HG02852 (cell line): ENCODE data around the gene GGN.
A peak's percentile ranks its signal among the peaks of the same experiment; 100 is the strongest.
"Not testable (repeated sequence)": the region's sequence is repeated elsewhere in the genome, so short reads cannot be mapped to it uniquely, and the experiment has no call there.

Source experiments
- ATAC-seq: cut with Tn5 transposase; IDR thresholded peaks from one replicate; pipeline ENCODE4 v1.9.1; 2021; ENCODE audit warnings: mild to moderate bottlenecking, moderate library complexity; ENCODE audit not compliant: unreplicated experiment

The GGN gene

GRCh38 chr19:38367041-38367440 lies 20.8 kb downstream of the GGN start:
- ATAC-seq: no peak

- ATAC-seq: not testable (repeated sequence)
These were observed 24.7 kb downstream of the GGN start for GRCh38 chr19:38362946-38363688.

GRCh38 chr19:38362076-38362945 lies 25.5 kb downstream of the GGN start:
- ATAC-seq: peak; percentile 47

DNA sequence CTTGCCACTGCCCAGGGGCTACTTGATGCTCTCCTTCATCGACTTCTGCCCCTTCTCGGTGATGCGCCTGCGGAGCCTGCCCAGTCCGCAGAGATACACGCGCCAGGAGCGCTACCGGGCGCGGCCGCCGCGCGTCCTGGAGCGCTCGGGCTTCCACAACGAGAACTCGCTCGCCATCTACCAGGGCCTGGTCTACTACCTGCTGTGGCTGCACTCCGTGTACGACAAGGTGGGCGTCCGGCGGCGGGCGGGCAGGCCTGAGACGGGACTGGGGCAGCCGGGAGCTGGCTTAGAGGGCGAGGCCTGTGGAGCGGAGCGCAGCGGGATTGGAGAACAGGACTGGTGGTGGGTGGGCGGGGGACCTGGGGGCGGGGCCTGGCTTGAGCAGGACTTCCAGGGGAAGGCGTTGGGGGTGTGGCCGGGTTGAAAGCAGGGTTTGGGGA lies 26.2 kb downstream of the GGN start:
- ATAC-seq: peak; percentile 40

DNA sequence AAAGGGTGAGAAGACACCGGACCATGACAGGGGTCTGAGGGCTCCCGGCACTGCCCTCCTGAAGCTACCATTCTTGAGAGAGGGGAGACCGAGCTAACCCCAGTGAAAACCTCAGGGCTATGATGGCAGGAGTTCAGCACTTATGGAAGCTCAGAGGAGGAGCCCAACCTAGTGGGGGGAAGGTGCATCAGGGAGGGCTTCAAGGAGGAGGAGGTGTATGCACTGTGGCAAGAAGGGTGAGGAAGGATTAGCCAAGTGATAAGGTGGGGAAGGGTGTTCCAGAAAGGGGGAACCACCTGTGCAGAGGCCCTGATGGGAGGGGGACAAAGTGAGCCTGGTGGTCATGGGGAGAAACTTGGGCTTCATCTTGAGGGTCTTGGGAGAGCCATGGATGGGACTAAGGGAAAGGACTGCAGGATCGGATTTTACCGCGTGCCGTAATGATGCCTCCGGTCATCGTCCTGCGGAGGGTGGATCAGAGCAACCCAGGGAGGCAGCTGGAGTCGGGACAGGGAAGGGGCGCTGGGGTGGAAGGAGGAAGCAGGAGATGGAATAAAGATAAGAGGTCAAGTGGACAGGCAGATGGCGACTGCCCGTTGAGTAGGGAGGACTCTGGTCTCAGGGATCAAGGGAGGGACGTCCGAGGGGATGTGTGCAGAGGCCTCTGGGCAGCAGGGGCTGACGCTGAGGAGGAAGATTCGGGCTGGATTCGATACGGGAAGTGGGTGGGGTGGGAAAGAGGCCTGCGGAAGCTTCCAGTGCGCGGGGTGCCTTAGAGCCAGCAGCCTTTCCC lies 26.8 kb downstream of the GGN start:
- ATAC-seq: no peak

DNA sequence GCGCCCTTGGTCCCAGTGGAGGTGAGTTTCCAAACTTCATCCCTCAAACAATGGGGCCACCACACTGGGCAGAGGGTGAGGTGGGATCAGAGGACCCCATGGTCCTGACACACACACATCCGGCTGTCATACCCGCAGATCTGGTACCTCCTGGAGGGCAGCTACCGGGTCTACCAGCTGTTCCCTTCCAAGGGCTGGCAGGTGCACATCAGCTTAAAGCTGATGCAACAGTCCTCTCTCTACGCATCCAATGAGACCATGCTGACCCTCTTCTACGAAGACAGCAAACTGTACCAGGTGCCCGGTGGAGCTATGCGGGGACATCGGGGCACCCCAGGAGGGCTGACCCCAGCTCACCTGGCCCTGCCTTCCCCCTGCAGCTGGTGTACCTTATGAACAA lies 27.5 kb downstream of the GGN start:
- no peak for ATAC-seq

- ATAC-seq: no peak
These were observed 28.4 kb downstream of the GGN start for GRCh38 chr19:38359242-38360021.

DNA sequence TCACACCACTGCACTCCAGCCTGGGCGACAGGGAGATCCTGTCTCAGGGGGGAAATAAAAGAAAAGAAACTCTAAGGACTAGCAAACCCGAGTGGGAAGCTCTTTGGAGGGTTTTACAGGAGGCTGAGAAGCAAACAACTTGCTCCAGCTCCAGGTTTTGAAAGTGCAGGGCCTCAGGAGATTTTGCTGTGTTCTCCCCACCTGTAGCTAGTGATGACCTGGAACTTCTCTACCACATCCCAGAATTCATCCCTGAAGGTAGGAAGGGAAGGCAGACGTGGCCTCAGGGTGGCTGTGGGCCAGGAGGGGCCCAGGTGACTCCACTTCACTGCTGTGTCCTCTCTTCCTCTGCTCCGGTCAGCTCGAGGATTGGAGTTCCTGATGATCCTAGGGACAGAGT lies 29.8 kb downstream of the GGN start:
- no peak for ATAC-seq

DNA sequence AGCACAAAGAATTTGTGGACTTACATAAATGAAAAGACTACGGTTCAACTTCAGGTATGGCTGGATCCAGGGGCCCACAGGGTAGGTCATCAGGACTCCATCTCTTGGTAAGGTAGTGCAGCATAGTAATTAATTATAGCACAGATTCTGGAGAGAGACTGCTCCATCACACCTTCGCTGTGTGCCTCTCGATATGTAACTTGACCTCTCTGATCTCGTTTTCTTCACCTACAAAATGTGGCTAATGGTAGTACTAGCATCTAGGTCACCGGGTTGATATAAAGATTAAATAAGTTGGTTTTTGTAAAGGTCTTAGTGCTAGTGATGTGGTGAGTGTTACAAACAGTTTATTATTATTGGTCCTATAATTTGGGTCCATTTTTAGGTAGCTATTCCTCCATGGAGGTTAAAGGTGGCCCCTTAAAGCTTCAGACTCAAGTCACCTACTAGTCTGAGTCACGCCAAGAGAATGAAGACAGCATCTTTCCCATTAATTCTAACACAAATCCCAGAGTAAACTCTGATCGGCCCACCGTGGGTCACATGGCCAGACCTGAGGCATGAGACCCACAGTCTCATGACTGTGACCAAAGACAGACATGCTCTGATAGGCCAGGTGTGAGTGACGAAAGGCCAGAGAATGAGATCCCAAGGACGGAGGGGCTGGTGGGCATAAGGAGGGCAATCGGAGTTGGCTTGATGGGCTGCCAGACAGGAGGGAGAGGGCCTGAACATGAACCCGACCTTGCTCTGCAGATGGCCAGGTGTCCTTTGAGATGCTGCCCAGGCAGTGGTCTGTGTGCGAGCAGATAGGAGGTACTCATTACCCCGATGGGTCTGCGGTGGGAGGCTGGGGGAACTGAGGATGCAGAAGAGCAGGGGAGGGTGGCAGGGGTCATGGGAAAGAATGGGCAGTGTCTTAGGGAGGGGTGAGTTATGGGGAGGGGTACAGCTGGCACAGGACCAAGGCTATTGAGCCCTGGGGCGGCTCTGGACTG lies 31.8 kb downstream of the GGN start:
- no peak for ATAC-seq

DNA sequence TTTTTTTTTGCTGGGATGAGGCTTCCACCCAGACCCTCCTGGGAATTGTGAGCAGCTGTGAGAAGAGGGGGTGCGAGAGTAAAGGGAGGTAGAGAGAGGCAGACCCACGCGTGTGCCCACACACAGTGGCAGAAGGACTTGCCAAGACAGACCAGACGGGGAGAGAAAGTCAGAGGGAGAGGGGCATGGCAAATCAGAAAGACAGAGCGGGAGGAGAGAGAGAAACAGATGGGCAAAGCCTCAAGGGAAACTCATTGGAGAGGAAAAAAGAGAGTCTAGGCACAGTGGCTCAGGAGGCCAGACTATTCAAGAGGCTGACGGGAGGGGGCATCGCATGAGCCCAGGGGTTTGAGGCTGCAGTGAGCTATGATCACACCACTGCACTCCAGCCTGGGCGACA lies 35.2 kb downstream of the GGN start:
- ATAC-seq: no peak

DNA sequence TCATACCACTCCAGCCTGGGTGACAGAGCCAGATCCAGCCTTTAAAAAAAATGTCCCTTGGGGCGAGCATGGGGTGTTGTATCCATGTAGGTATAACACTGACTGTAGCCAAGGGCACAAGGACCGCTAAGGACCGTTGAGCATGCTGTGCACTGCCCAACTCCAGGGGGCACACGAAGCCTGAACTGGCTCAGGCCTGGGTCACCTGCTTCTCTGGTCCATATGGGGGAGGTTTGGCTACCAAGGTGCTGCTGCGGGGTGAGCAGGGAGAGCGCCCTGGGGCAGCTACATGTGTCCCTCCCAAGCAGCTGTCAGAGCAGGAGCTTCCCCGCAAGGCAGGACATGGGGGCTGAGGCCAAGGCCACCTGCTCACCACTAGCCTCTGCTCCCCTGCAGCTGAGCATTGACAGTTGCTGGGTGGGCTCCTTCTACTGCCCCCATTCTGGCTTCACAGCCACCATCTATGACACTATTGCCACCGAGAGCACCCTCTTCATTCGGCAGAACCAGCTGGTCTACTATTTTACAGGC lies 35.9 kb downstream of the GGN start:
- no peak for ATAC-seq

- ATAC-seq: no peak
These were observed 37.0 kb downstream of the GGN start for GRCh38 chr19:38350883-38351282.

- ATAC-seq: no peak
These were observed 41.0 kb downstream of the GGN start for GRCh38 chr19:38346837-38347236.

DNA sequence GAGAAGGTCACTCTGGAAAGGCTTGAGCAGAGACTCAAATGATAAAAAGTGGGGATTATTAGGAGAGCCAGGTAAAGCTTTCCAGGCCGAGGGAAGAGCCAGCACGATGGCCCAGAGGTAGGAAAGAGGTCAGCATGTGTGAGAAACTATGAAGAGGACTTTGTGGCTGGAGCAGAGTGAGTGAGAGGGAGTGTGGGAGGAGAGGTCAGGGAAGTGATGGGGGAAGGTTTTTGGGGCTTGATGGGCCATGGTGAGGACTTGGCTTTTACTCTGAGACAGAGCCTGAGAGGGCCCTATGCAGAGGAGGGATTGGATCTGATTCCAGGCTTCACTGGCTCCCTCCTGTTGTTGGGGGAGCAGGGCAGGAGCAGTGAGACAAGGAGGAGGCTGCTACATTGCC lies 46.9 kb downstream of the GGN start:
- ATAC-seq: no peak

DNA sequence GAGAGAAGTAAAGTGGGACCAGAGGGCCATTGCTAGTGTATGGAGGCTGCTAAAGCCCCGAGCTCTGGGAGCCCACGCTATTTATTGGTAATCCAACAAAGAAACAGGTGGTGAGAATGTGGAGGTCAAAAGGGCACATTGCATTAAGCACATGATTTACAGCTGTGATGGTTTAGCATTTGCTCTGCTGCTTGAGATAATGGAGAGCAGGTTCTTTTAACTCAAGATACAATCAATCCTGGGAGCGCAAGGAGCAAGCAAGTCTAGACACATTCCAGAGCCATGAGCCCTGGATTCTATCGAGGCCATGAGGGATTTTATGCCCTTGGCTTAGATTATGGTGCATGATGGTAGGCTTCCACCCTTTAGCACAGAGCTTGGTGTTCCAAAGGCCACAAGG lies 48.8 kb downstream of the GGN start:
- not testable (repeated sequence) for ATAC-seq

- ATAC-seq: no peak
These were observed 50.5 kb downstream of the GGN start for GRCh38 chr19:38337360-38337653.

DNA sequence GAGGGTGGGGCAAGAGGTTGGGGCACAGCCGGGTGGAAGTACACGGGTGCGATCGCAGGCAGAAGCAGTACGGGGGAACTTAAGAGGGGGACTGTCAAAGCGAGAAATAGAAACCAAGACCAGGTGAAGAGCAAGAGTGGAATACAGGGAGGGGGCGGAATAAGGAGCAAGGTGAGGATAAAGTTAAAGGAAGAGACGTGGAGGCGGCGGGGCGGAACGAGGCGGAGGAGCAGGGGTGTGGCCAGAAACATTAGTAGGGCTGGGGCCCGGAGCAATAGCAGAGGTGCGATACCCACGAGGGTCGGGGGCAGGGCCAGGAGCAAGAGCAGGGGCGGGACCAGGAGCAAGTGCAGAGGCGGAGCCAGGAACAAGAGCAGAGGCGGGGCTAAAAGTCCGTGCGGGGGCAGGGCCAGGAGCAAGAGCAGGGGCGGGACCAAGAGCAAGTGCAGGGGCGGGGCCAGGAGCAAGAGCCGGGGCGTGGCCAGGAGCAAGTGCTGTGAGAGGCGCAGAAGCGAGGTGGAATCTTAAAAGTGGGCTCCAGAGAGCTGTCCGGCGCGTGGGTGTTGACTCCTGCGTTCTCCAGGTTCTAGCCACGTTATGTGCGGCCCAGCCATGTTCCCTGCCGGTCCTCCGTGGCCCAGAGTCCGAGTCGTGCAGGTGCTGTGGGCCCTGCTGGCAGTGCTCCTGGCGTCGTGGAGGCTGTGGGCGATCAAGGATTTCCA lies 51.0 kb downstream of the GGN start:
- peak; percentile 42 for ATAC-seq

DNA sequence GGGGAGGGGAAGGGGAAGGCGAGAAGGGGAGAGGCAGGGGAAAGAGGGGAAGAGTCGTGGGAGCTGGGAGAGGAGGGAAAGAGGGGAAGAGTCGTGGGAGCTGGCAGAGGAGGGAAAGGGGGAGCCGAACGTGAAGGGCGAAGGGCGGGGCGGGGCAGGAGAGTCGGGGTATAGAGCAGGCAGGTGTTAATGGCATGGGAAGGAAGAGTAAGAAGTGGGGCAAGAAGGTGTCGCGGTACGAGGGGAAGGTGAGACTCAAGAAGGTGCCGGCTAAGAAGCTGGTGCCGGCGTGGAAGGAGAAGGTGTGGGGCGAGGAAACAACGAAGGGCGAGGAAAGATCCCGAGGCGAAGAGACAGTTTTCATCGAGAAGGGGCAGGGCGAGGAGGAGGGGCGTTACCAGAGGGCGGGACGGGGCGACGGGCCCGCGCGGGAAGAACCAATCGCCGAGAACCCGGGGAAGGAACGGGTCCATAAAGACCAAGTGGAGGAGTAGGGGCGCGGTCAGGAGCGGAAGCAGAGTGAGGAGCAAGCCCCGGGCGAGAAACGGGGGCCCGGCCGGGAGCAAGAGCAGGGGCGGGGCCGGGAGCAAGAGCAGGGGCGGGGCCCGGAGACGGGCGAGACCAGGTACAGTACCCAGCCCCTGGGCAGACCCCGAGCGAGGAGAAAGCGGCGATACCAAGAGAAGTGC lies 51.7 kb downstream of the GGN start:
- ATAC-seq: peak; percentile 71
